Left lung (tissue), 10 donors: ENCODE results near the gene SIK3. TPM values are rescaled to one million over a fixed set of nuclear protein-coding genes. Genes with fewer than 3 reads are reported as not detected.

Experiments
- ATAC-seq: fragments of 200-7000 bp; cut with Tn5 transposase; one replicate; pipeline ENCODE4 v1.9.1; 2020; ENCODE audit warnings: moderate library complexity
- DNase-seq, 4 donors: peaks; one replicate each; pipeline ENCODE4 v3.0.0-alpha.2; 2013 to 2020
- H3K27ac ChIP-seq, 2 donors: fragments of 200-600 bp; sonication (generic) in 1 of 2; one replicate each; pipeline versions ENCODE4 v1.5.0 to v1.8.0; 2020 to 2021
- H3K27me3 ChIP-seq, 2 donors: fragments of 200-600 bp; sonication (generic) in 1 of 2; one replicate each; pipeline versions ENCODE4 v1.5.0 to v1.8.0; 2020 to 2021
- H3K36me3 ChIP-seq, 2 donors: fragments of 200-600 bp; sonication (generic) in 1 of 2; one replicate each; pipeline versions ENCODE4 v1.5.0 to v1.8.0; 2020 to 2021
- H3K4me1 ChIP-seq, 2 donors: fragments of 200-600 bp; one replicate each; pipeline ENCODE4 v1.8.0; 2021
- H3K4me3 ChIP-seq, 2 donors: fragments of 200-600 bp; sonication (generic) in 1 of 2; one replicate each; pipeline versions ENCODE4 v1.5.0 to v1.8.0; 2020 to 2021; ENCODE audit warnings: mild to moderate bottlenecking in 1 of 2
- H3K9me3 ChIP-seq, 2 donors: fragments of 200-600 bp; sonication (generic) in 1 of 2; one replicate each; pipeline versions ENCODE4 v1.5.0 to v1.8.0; 2020 to 2021
- CTCF ChIP-seq, 2 donors: fragments of 200-600 bp; sonication (generic) in 1 of 2; IDR thresholded peaks; one replicate each; pipeline versions ENCODE4 v1.5.0 to v1.8.0; 2021; ENCODE audit warnings: antibody characterized with exemption in 2 of 2
- intact Hi-C, 2 donors: fragments of 100-400 bp; cut with DNase I; formaldehyde crosslinking; loops; one replicate each; pipeline versions ENCODE4 v1.11.2 to v1.14.2; 2022
- polyA plus RNA-seq, 6 donors: library from polyadenylated mRNA; unstranded; fragments of 120-200 nt; gene quantifications; one replicate each; pipeline ENCODE4 v1.2.1, GENCODE V29; 2013; ENCODE audit not compliant: insufficient read length in 6 of 6
- total RNA-seq, 2 donors: library from RNA; stranded (reverse); fragmentation: NEBNext Ultra II Directional; extraction: Animal tissue kit (Norgen Biotek cat#: 25700); gene quantifications; one replicate each; pipeline ENCODE4 v1.2.1, GENCODE V29; 2021
- donor health status: DM: no; HTN: yes; CAD: no.
- donor health status: DM: no; HTN: no; CAD: no.

Gene SIK3
- total and polyA plus RNA-seq, 8 donors, result 28.0 to 49.6 (median 35.9) TPM

- H3K4me3 ChIP-seq, result no peak overlapping the region
- intact Hi-C loops, result no loop called here
- no peak for TF ChIP-seq CTCF (IDR thresholded peaks at IDR 0.05)
Observed at GRCh38 chr11:116796548-116796947, 301.7 kb downstream of the SIK3 start.

DNA sequence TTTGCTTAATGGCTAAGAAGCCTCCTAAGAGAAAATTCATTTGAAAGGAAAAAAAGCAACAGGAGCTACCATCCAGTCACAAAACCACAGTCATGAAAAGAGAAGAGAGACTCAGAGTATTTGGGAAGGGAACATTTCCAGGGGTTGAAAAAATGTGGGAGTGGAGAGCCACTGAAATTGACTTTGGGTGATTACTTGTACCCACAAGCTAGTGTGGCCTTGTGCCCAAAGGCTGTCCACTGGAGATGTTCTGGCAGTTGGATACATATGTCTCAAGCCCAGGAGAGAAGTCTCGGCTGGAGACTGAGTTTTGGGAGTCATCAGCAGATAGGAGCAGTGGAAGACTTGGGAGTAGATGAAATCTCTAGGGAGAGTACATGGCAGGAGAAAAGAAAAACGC is 303.4 kb downstream of the SIK3 start:
- no peak for DNase-seq
- no peak for TF ChIP-seq CTCF (IDR thresholded peaks at IDR 0.05)
- intact Hi-C loops, result no loop called here
- peaks cover 6 to 12% of the 10 kb centered on the region in 2 donors for H3K4me1 ChIP-seq
- H3K27ac ChIP-seq, result no peak overlapping the region
- H3K27me3 ChIP-seq, result no peaks in the 10 kb centered on the region
- no peak overlapping the region for H3K4me3 ChIP-seq
- no peaks in the 10 kb centered on the region for H3K36me3 ChIP-seq
- H3K9me3 ChIP-seq, result no peaks in the 10 kb centered on the region
- no peak for ATAC-seq

More at GRCh38 chr11:116796548-116796947, 301.7 kb downstream of the SIK3 start:
- H3K4me1 ChIP-seq, result peaks cover 2 to 3% of the 10 kb centered on the region in 2 donors
- no peak for DNase-seq
- H3K36me3 ChIP-seq, result no peaks in the 10 kb centered on the region
- H3K9me3 ChIP-seq, result no peaks in the 10 kb centered on the region
- ATAC-seq, result no peak
- no peaks in the 10 kb centered on the region for H3K27me3 ChIP-seq
- no peak overlapping the region for H3K27ac ChIP-seq

GRCh38 chr11:116793772-116794097 is 304.5 kb downstream of the SIK3 start:
- ATAC-seq, result no peak
- H3K4me1 ChIP-seq, result peaks cover 6 to 12% of the 10 kb centered on the region in 2 donors
- no peaks in the 10 kb centered on the region for H3K36me3 ChIP-seq
- DNase-seq, result no peak
- no peaks in the 10 kb centered on the region for H3K9me3 ChIP-seq
- H3K27me3 ChIP-seq, result no peaks in the 10 kb centered on the region
- no peak for TF ChIP-seq CTCF (IDR thresholded peaks at IDR 0.05)
- no peak overlapping the region for H3K27ac ChIP-seq
- no peak overlapping the region for H3K4me3 ChIP-seq
- intact Hi-C loops, result no loop called here

Other genes with a start within 250 kb of the SIK3 start
- 10 to 100 TPM; 78.1 to 82.3 TPM for gene PAFAH1B2, start 45.9 kb upstream of the SIK3 start, total RNA-seq
- 10 to 100 TPM; 58.9 to 72.7 (median 66.6) TPM for gene PAFAH1B2, start 45.9 kb upstream of the SIK3 start, polyA plus RNA-seq
- gene SIDT2, start 80.3 kb upstream of the SIK3 start, total RNA-seq, result 100 to 1,000 TPM in 1 of 2 donors, 10 to 100 TPM in 1; 66.1 to 112 TPM
- 10 to 100 TPM; 29.2 to 34.5 (median 32.8) TPM for gene SIDT2, start 80.3 kb upstream of the SIK3 start, polyA plus RNA-seq
- 100 to 1,000 TPM; 505 to 763 TPM for gene TAGLN, start 100.9 kb upstream of the SIK3 start, total RNA-seq
- 100 to 1,000 TPM; 104 to 262 (median 149) TPM for gene TAGLN, start 100.9 kb upstream of the SIK3 start, polyA plus RNA-seq
- gene PCSK7, start 133.6 kb upstream of the SIK3 start, total RNA-seq, result 10 to 100 TPM; 65.8 to 77.8 TPM
- 10 to 100 TPM; 24.5 to 33.1 (median 27.7) TPM for gene PCSK7, start 133.6 kb upstream of the SIK3 start, polyA plus RNA-seq
- 10 to 100 TPM; 21.5 to 22.3 TPM for gene RNF214, start 134.2 kb upstream of the SIK3 start, total RNA-seq
- gene RNF214, start 134.2 kb upstream of the SIK3 start, polyA plus RNA-seq, result 10 to 100 TPM; 29.4 to 37.1 (median 31.5) TPM
- gene BACE1-AS, start 192.9 kb upstream of the SIK3 start, total RNA-seq, result 1 to 10 TPM; 6.4 to 9.0 TPM
- gene BACE1-AS, start 192.9 kb upstream of the SIK3 start, polyA plus RNA-seq, result 10 to 100 TPM; 21.2 to 24.3 (median 22.5) TPM
- gene BACE1, start 217.8 kb upstream of the SIK3 start, total RNA-seq, result 10 to 100 TPM; 24.1 to 39.5 TPM
- gene BACE1, start 217.8 kb upstream of the SIK3 start, polyA plus RNA-seq, result 10 to 100 TPM; 40.7 to 50.2 (median 48.1) TPM
- 10 to 100 TPM; 27.4 to 31.0 TPM for gene CEP164, start 229.4 kb upstream of the SIK3 start, total RNA-seq
- 10 to 100 TPM; 31.6 to 43.6 (median 37.4) TPM for gene CEP164, start 229.4 kb upstream of the SIK3 start, polyA plus RNA-seq